ENCODE data around the gene HOMER2.
A peak's percentile ranks its signal among the peaks of the same experiment; 100 is the strongest.
"Not testable (repeated sequence)": the region's sequence is repeated elsewhere in the genome, so short reads cannot be mapped to it uniquely, and the experiment has no call there.

HOMER2 gene

DNA sequence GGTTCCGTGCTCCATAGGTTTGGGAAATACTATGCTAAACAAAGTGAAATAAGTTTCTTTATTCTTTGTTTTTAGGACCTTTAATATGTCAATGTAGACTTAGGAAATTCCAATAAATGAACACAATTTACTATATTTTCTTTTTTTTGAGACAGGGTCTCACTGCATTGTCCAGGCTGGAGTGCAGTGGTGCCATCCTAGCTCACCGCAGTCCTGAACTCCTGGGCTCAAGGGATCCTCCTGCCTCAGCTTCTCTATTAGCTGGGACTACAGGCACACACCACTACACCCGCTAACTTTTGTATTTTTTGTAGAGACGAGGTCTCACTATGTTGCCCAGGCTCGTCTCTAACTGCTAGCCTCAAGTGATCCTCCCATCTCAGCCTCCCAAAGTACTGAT, 12.4 kb upstream of the HOMER2 start:
- ATAC-seq (no peak), DNase-seq (no peak)

DNA sequence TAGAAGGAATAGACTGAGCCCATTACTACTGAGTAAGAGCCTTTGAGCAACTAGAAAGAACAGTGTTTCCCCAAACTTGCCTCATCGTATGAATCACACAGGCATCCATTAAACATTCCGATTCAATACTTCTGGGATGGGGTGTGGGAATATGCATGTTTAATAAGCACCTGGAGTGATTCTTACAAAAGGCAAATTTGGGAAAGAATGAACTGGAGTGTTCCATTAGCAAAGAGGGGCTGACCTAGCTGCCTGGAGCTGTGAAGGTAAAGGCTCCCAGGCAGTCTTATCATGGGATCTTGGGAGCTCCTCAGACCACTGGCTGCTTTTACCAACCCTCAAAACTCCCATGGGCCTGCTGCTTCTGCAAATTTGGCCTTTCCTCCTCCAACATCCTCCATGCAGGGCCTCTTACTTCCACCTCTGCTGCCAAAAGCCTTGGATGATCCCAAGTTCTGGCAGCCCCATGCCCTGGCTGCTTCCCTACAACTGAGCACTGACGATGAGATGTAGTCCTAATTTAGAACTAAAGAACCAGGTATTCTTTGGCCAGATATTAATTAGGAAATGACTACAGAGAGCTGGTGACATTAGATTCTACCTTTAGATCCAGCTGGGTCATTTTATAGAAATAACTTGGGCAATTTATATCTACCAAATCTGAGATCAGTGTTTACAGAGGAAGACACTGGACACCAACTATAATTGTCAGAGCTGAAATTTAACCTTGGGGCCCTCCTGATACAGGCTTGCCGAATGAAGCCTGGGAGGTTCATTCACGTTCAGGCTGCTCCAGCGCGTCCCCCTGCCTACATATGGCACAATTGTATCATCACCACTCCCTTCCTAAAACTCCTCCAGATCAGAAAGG, 11.2 kb upstream of the HOMER2 start:
- no peak for DNase-seq

DNA sequence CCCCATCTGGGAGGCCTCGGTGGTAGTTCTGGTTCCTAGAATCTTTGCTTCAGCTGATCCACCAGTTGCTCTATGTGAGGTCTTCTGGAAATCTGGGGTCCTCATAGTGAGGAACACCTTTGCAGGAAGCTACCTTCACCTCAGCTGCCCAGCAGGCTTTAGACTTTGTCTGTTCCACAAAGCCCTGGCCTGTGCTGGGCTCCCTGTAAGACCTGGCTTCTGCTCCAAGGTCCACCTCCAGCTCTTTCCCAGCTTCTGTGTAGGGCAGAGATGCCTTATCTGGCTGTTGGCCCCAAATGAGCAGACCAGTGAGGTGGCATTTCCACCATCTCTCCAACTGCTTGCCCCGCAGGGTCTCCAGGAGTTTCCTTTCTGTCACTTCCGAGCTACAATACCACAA, 8.2 kb upstream of the HOMER2 start:
- ATAC-seq, result no peak
- no peak for DNase-seq

More for the DNA sequence above, 11.2 kb upstream of the HOMER2 start:
- no peak for ATAC-seq

DNA sequence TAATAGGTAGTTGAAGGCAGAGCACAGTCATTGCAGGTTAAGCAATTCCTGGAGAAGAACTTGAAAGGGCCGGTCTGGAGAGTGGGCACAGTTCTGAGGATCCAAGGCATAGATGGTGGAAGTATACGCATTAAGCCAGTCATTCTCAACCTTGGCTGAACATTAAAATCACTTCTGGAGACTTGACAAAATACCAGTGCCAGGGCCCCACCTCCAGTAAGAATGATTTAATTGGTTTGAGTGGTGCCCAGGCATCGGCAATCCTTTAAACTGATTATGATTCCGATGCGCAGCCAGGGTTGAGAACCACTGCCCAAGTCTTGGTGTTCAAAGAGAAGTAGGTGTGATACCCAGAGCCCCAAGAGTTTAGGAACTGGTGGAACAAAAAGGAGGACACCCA, 6.9 kb upstream of the HOMER2 start:
- no peak for DNase-seq
- no peak for ATAC-seq

DNA sequence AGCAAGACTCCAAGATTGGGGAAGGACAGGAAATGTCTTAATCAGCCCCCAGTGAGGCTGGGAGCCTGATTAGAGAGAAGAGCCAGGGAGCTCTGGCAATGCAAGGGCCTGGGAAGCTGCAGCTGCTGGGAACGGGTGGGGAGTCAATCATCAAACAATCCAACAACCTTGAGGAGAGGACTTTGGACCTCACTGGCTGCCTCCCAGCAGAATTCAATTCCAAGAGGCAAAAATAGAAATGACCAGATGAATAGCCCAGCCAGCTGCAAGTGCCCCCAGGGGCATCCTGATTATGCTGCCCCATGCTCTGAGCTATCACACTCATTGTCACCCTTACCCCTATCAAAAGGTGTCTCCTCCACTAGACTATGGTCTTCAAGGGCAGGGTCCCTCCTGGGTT, 6.1 kb upstream of the HOMER2 start:
- no peak for ATAC-seq
- no peak for DNase-seq

DNA sequence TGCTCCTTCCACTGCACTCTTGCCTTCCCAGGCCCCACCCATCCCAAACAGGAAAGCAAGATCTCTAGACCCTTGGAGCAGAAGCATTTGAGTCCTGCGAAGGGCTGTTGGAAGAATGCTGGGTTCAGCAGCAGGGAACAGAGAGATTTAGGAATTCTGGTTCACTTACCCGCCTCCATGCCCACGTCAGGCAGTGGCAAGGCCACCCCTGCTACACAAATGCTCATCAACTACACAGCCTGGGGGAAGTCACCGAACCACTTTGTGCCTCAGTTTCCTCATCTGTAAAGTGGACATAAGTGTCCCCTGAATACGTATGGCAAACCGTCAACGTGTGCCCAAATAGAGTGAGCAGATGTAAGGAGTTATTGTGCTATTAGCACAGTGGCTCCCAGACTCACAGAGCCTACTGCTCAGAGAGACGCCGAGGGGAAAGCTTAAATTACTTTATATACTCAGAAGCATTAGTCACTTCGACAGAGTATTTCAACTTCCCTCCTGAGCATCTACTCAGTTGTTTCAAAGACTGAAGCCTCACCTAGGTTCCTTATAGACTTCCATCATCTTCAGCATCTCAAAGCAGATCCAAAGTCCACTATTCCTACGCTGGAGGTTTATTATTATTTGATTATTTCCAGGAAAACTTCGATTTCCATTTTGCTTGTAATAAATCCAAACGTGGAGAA, 905 bp downstream of the HOMER2 start:
- no peak for DNase-seq
- no peak for ATAC-seq

DNA sequence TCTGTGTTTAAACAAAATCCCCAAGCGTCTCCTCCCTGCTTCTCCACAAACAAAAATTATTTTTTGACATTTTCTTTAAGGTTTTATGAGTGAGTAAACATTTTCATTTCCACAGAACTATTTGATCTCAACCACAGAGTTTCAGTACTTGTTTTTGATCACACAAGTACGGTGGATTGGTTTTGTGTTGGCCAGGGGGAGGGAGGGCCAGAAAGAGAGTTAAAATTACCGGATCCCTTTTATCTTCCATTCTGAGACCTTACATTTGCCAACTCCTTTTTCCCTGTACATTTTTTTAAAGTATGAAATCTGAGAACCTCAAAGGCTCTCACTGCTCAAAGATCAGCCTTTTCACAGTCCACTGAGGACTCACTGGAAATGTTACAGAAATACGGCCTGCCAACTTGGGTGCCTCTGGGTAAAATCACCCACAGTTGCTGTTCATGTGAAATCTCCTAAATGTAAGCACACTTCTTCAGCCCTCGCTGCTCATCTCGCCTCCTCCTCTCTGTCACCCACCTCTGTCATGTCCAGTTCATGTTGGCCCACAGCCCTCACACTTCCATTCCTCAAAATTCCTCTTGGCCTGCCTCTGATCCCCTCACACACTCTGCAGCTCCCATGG, 1.7 kb downstream of the HOMER2 start:
- ATAC-seq (peak; percentile 25), DNase-seq (no peak)

DNA sequence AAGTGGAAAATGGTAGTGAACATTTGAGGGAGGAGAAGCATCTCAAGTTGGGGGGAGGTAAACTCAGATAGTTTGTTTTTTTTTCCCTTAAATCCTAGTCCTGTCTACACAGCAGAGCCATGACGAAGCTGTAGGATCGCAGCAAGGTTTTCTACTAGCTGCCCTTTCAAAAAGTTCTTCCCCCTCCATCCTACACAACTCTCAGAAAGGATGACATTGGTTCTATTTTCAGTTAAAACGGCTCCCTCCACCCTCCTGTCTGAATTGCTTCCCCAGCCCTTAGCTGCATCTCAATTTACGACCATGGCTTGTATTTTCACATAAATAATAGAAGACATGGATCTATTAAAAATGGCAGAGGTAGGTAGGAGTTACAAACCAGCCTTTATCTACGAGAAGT, 2.2 kb downstream of the HOMER2 start:
- ATAC-seq, result no peak
- no peak for DNase-seq

DNA sequence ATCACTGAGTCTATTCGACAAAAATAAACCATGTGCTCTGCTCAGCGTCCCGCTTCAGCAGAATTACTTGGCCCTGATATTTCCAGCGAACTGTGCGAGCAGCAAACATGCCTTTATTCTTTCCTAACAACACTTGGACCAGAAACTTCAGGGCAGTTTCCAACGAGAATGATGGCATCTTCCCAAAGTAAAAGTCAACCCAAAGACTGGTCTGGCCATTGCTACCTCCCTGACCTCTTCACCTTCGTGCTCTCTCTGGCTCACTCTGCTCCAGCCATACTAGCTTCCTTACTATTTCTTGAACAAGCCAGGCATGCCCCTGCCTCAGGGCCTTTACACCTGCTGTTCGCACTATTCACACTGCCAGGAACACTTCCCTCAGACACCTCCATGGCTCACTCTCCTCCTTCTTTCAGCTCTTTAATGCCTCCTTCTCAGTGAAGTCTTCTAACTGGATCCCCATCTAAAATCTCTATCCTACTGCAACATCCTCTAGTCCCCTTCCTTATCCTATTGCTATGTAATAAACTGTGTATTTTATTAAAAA, 6.3 kb downstream of the HOMER2 start:
- ATAC-seq, result no peak
- no peak for DNase-seq

DNA sequence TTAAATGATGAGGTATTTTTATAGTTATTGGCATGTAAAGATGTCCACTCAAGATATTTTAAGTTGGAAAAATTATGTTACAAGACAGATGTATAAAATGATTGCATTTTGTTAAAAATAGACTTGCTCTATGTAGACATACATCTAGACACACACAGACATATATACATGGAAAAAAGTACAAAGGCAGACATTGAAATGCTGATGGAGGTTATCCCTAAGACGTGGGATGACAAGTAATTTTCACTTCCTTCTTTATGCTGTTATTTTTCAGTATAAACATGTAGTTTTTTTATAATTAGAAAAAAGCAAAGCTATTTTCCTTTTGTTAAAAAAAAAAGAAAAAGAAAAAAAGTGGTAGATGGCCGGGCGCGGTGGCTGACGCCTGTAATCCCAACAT, 7.2 kb downstream of the HOMER2 start:
- no peak for DNase-seq
- no peak for ATAC-seq

DNA sequence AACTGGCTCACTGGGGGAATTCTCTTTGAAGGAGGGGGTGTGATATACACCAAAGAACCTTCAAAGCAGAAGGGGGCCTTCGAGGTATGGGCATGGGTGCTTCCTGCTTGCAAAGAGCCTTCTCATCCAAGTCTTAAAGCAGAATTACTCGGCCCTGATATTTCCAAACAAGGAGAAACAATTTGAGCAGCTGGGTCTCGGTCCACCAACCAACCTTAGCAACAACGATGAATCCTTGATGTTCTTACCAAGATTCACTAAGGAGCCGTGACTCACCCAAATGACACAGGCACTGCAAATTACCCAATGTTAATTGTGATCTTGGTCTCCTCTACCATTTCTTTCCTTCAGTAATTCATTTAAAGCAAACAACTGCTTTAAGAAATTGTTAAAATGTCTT, 7.7 kb downstream of the HOMER2 start:
- no peak for DNase-seq
- no peak for ATAC-seq

DNA sequence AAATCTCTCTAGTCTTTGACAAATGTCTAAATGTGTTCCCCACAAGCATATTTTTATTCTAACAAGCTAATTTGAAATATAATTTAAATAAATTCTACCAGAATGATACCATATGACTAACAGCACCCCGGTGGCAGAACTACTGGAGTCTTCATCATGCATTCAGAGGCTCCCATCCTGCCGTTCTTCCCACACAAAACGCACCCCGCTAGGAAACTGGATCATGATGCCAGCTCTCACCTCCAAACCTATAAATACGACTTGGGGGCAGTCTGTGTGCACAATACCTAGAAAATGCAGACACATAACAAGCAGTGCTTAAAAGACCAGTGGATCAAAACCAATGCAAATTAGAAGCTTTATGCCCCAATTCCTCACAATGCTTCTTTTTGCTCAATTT, 8.5 kb downstream of the HOMER2 start:
- DNase-seq (no peak), ATAC-seq (no peak)

DNA sequence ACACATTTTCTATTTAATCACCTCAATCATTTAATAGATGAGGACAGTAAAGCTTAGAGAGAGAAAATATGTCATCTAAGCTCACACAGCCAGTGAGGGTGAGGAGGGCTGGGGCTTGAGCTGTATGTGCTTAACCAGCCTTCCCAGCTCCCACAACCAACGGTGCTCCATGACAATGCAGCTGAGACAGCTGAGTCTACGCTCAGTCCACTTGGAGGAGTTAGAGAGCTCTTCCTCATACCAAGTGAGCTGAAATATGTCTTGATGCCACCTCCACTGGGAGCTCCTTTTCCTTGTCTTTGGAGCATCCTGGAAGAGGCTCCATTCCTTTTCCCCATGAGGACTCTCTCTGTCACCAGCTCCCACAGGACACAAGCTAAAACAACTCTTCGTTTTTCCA, 9.3 kb downstream of the HOMER2 start:
- no peak for ATAC-seq
- no peak for DNase-seq

DNA sequence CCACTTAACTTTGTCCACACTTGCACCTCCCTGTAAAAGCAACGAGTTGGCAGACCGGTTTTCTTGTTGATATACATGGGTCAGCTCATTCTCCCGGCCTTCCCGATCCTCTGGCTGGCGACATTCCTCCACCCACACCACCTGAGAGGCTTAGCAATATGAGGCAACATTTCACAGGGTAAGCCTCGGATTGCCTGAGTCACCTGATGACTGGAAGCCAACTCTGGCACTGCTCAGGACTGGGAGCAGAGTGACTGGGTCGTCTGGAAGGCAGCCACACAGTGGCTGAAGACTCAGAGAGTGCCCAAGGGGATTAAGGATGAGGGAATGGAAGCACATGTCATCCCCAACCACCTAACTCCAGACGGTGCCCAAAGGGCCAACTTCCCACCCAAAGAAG, 9.8 kb downstream of the HOMER2 start:
- ATAC-seq (no peak), DNase-seq (no peak)

DNA sequence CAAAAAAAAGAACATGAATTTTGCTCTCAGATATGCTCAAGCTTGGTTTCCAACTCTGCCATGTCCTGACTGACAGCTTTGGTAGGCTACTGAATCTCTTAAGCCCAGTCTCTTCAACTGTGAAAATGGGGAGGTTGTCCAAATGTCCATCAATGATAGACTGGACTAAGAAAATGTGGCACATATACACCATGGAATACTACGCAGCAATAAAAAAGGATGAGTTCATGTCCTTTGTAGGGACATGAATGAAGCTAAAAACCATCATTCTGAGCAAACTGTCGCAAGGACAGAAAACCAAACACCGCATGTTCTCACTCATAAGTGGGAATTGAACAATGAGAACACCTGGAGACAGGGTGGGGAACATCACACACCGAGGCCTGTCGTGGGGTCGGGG, 12.8 kb downstream of the HOMER2 start:
- not testable (repeated sequence) for DNase-seq, ATAC-seq

DNA sequence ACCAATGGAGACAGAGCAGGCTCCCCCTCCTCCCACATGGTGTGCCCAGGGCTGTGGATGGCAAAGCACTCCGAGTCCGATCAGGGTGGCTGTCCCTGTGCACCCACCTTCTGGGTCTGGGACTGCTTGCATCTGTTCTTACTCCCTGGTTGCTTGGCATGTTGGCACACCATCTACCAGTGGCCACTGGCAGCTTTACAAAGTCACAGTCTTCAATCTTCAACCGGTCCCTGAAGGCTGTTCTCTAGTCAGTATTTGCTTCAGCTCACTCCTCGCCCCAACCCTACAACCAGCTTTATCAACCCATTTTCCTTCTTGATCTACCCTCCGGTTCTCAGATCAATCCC, 14.8 kb downstream of the HOMER2 start:
- DNase-seq, result no peak
- ATAC-seq, result no peak

DNA sequence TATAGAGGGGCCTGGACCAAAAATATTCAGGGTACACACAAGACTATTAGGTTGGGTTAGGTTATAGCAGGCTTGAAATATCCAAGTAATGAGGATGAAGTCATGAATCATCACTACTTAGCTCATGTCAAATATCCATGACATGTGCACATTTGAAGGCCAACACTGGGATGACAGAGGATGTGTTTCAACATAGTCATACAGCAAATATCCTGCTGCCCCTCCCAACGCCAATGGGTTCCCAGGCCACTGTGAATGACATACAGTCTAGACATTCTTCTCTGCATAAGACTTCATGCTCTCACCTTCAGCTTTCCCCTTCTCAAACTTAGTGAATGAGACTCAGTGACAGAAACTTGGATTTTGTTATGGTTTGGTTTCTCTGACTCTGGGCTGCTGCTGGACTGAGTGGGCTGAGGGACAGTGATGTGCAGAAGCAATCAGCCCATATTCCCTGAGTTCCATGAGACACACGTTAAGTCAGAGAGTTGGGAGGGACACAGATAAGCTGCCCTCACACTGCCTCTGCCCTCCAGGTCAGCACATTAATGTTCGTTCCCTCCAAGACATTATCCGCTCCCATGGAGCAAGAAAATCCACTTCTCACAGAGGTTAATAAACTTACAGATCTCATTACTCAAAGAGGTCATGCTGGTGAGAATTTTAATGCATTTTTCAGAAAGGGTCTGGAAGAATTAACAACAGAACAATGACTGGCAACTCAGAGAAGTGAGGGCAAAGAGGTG, 15.4 kb downstream of the HOMER2 start:
- no peak for ATAC-seq
- DNase-seq, result no peak

DNA sequence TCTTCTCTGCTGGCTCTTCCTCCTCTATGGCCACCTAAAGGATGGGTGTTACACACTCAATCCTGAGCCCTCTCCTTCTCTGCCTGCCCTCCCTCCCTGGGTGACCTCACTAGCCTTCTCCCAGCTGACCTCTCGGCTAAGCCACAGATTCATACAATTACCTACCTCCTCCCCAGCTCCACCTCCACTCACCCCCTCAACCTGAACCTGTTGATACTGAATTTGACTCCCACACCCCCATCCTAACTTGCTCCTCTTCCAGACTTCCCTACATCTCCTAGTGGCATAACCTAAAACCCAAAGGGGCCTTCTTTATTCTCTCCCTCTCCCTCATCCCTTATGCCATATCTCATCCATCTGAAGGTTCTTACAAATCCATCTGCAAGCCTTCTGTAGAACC, 17.1 kb downstream of the HOMER2 start:
- DNase-seq (no peak), ATAC-seq (no peak)

DNA sequence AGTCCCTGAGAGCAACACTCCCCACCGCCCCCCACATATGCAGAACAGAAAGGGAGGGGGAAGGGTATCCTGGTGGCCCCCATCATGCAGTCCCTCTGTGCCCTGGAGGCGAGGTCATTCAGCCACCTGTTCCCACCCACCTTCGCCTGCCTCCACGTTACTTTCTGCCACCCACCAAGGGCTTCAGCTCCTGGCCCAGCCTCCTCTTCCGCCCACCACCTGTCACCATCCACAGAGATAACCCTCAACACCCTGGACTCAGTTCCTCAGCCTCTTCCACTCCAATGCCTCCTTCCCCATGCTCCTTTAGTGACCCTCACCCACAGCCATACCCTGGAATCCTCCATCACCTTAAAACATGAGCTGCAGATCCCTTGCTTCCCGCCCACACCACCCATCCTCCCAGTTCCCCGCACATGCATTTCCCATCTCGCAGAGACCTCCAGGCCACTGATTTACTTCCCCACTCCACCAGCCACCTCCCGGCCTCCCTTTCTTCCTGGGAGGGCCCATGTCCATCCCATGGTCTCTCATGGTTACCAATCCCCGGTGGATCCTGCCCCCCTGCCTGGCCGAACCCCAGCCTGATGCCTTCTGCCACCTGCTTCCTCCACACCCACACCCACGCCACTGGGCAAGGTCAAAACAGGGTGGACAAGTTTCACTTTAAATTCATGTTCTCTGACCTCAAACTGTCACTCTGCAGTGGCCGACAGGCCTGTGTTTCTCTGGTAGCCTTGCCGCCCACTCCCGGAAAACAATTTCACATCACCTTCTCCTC, 18.2 kb downstream of the HOMER2 start:
- ATAC-seq, result no peak
- DNase-seq, result no peak

DNA sequence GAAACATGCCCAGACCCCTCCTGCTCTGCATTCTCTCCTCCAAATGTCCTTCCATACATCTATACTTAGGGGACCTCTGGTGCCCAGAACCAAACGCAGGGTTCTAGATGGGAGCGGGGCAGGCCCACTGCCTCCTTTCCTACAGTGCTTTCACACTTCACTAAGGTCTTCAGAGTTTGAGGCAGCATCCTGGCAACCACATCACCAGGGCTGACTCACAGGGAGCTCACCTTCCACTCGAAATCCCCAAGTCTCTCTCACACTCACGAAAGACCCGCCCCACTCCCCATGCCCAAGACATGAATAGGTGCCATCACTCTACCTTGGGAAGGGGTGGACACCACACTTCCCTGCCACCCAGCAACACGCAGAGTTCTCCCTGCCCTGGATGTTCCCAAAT, 18.9 kb downstream of the HOMER2 start:
- ATAC-seq, result peak; percentile 66
- DNase-seq, result peak; percentile 9

DNA sequence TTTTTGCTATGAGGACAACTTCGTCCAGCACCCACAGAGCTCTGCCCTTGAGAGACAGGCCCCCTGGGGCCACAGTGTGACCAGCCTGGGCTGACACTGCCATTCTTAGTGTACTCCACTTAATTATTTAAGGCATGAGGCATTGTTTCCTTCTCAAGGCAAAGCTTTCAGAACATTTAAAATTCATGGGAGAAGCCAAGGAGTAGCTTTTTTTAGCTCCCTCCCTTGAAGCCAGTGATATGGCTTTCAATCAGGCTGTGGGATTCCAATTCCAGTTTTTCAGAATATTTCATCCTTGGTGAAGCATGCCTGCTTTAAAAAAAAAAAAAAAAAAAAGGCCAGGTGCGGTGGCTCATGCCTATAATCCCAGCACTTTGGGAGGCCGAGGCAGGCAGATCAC, 21.3 kb downstream of the HOMER2 start:
- DNase-seq (no peak), ATAC-seq (no peak)

DNA sequence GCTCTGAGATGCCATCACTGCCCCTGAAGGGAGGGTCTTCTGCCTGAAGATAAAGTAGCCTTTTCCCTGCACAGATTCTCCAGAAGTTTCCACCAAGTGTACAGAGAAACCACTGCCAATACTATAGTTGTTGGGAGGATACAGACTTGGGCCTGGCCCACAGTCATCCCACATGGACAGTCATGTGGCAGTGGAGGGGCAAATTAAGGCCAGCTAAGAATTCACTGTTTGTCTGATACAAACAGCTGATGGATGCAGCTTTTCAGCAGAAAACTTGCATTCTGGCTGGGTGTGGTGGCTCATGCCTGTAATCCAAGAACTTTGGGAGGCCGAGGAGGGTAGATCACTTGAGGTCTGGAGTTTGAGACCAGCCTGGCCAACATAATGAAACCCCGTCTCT, 22.1 kb downstream of the HOMER2 start:
- ATAC-seq (no peak), DNase-seq (no peak)
